Measurements from ENCODE around the gene ZNF423. TPM values are rescaled to one million over a fixed set of nuclear protein-coding genes. Genes with fewer than 3 reads are reported as not detected.

ZNF423 gene
- total and polyA plus RNA-seq, 9 of the 15 experiments (the other 6 are each of a cell fraction or from before 2014, with no cell fraction given): not detected

DNA sequence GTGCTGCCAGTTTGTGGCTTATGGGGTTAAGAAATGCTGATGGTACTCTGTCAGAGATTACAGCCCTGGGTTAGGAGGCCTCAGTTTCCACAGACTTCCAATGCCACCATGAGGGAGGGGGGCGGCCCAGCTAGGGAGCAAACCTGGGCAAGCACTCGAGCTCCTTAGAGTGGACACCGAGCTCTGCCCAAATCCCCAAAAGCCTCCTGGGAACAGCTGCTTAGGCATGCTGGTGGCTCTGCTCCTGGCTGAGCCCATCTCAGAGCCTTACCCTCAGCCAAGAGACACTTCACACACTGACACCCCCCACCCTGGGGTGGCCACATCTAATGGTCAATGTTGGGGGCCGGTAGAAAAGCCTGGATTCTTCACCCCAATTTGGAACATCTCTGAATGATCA, 416.2 kb downstream of the ZNF423 start:
- Histone ChIP-seq H3K9me3 (replicated peaks; ENCODE audit: control insufficient read depth, insufficient read depth, low read depth, low read length) (no peaks in the 10 kb centered on the region), H3K4me3 (no peak overlapping the region), H2AFZ (ENCODE audit: low read depth, low read length) (no peak overlapping the region), H3K27me3 (ENCODE audit: control insufficient read depth in 2 of 2, insufficient read depth in 2 of 2, low read length in 2 of 2) (peaks cover 19 to 44% of the 10 kb centered on the region in 2 experiments; a peak in 4 of 5 replicates), H3K36me3 (ENCODE audit: control insufficient read depth, insufficient read depth, low read length) (no peaks in the 10 kb centered on the region), H3K9me1 (ENCODE audit: control insufficient read depth, insufficient read depth, low read length) (no peaks in the 10 kb centered on the region), H3K4me1 (replicated peaks in 1 of 2; ENCODE audit: control insufficient read depth in 2 of 2, insufficient read depth in 2 of 2, low read length in 2 of 2) (no peaks in the 10 kb centered on the region), H3K27ac (ENCODE audit: extremely low read depth, low read depth, low read length) (no peak overlapping the region), H3K9ac (ENCODE audit: insufficient read depth in 1 of 2, low read depth in 2 of 2, low read length in 2 of 2) (no peak overlapping the region), H3K79me2 (ENCODE audit: control insufficient read depth, insufficient read depth, low read length) (no peaks in the 10 kb centered on the region), H4K20me1 (replicated peaks; ENCODE audit: control insufficient read depth, insufficient read depth, low read length) (peaks cover 5% of the 10 kb centered on the region), H3K4me2 (ENCODE audit: insufficient read depth, low read length) (no peak overlapping the region)
- intact Hi-C loops (cut with micrococcal nuclease) (no loop called here), in situ Hi-C loops (cut with MboI) (no loop called here)
- ChIA-PET CTCF (ENCODE audit: low intra/inter-chr PET ratio) (no interaction called here), POLR2A (interaction anchor here (0.7 kb wide), 1 partner anchor 522 kb away, joined by 3 read pairs; no protein-coding TSS in a partner anchor)
- WGBS (ENCODE audit: insufficient coverage, low coverage, missing lambda C conversion rate): 0% methylated on average over 2 of the region's 4 CpGs
- FAIRE-seq (no peak), DNase-seq (ENCODE audit: extremely low read depth in 1 of 4, low spot score in 3 of 4) (no peak), ATAC-seq (no peak)
- BruUV-seq (replicated peaks): no TSS peak
- TF ChIP-seq ZFX (CRISPR knock-in tag; IDR thresholded peaks at IDR 0.05): no peak
- TF ChIP-seq FUS (optimal IDR thresholded peaks at IDR 0.05; ENCODE audit: low read depth, low read length): no peak
- TF ChIP-seq ZBTB43 (CRISPR knock-in tag; IDR thresholded peaks at IDR 0.05): no peak
- no peak for TF ChIP-seq ZNF785 (CRISPR knock-in tag; IDR thresholded peaks at IDR 0.05)
- TF ChIP-seq RHOXF2B (CRISPR knock-in tag; conservative IDR thresholded peaks at IDR 0.05): no peak
- TF ChIP-seq ZKSCAN3 (CRISPR knock-in tag; IDR thresholded peaks at IDR 0.05): no peak
- no peak for TF ChIP-seq ATF1 (CRISPR knock-in tag; IDR thresholded peaks at IDR 0.05)
- no peak for TF ChIP-seq ATF1 (tag; IDR thresholded peaks at IDR 0.05)
- TF ChIP-seq SMARCB1 (IDR thresholded peaks at IDR 0.05; ENCODE audit: insufficient read length, low read depth): no peak
- TF ChIP-seq, protein P1, sequence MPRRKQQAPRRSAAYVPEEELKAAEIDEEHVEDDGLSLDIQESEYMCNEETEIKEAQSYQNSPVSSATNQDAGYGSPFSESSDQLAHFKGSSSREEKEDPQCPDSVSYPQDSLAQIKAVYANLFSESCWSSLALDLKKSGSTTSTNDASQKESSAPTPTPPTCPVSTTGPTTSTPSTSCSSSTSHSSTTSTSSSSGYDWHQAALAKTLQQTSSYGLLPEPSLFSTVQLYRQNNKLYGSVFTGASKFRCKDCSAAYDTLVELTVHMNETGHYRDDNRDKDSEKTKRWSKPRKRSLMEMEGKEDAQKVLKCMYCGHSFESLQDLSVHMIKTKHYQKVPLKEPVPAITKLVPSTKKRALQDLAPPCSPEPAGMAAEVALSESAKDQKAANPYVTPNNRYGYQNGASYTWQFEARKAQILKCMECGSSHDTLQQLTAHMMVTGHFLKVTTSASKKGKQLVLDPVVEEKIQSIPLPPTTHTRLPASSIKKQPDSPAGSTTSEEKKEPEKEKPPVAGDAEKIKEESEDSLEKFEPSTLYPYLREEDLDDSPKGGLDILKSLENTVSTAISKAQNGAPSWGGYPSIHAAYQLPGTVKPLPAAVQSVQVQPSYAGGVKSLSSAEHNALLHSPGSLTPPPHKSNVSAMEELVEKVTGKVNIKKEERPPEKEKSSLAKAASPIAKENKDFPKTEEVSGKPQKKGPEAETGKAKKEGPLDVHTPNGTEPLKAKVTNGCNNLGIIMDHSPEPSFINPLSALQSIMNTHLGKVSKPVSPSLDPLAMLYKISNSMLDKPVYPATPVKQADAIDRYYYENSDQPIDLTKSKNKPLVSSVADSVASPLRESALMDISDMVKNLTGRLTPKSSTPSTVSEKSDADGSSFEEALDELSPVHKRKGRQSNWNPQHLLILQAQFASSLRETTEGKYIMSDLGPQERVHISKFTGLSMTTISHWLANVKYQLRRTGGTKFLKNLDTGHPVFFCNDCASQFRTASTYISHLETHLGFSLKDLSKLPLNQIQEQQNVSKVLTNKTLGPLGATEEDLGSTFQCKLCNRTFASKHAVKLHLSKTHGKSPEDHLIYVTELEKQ (CRISPR knock-in tag; IDR thresholded peaks at IDR 0.05): no peak
- TF ChIP-seq ZNF263 (CRISPR knock-in tag; IDR thresholded peaks at IDR 0.05; ENCODE audit: borderline replicate concordance): no peak
- no peak for TF ChIP-seq CBFB (CRISPR knock-in tag; IDR thresholded peaks at IDR 0.05)
- TF ChIP-seq SMAD3 (CRISPR knock-in tag; conservative IDR thresholded peaks at IDR 0.05): no peak
- no peak for TF ChIP-seq ASH1L (IDR thresholded peaks at IDR 0.05; ENCODE audit: borderline replicate concordance, low read depth, partially characterized antibody)
